ENCODE data around the gene ANTXR1.

DNA sequence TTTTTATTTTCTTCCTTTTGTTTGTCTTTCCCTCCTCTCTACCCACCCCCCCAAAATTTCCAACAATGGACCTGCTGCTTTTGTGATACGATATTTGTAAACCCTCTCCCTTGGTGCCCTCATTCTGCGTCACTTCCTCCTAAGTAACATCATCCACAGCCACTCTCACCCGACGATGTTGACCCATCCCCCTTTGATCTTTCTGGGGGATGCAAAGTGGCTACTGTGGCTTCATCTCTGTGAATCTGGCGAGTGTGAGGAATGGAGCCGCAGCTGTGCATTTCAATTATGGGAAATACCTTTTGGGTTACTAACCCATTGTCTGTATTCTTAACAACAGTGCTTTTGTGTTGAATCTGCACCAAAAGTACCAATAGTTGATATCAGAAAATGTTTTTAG is 19.4 kb downstream of the ANTXR1 start:
- TF ChIP-seq, protein P1, sequence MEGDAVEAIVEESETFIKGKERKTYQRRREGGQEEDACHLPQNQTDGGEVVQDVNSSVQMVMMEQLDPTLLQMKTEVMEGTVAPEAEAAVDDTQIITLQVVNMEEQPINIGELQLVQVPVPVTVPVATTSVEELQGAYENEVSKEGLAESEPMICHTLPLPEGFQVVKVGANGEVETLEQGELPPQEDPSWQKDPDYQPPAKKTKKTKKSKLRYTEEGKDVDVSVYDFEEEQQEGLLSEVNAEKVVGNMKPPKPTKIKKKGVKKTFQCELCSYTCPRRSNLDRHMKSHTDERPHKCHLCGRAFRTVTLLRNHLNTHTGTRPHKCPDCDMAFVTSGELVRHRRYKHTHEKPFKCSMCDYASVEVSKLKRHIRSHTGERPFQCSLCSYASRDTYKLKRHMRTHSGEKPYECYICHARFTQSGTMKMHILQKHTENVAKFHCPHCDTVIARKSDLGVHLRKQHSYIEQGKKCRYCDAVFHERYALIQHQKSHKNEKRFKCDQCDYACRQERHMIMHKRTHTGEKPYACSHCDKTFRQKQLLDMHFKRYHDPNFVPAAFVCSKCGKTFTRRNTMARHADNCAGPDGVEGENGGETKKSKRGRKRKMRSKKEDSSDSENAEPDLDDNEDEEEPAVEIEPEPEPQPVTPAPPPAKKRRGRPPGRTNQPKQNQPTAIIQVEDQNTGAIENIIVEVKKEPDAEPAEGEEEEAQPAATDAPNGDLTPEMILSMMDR (conservative IDR thresholded peaks at IDR 0.05 in 1 of 2, IDR thresholded peaks at IDR 0.05 in 1 of 2; ENCODE audit: low read depth in 1 of 2, low read length in 2 of 2): no peak
- TF ChIP-seq EZH2 (IDR thresholded peaks at IDR 0.05; ENCODE audit: low read length, missing control alignments): no peak
